ENCODE measurements around the gene NCBP2L. TPM values are rescaled to one million over a fixed set of nuclear protein-coding genes. Genes with fewer than 3 reads are reported as not detected.
A peak's percentile ranks its signal among the peaks of the same experiment; 100 is the strongest.

The NCBP2L gene
- total RNA-seq, 1 donor from 2014 or later, result not detected

- no peak for DNase-seq (ENCODE audit: low read depth in 2 of 2)
Measured at GRCh38 chrX:107752043-107752442, 25.5 kb upstream of the NCBP2L start.

- no peak for DNase-seq (ENCODE audit: low read depth in 2 of 2)
Measured at GRCh38 chrX:107752714-107753113, 24.8 kb upstream of the NCBP2L start.

GRCh38 chrX:107753187-107753586 lies 24.3 kb upstream of the NCBP2L start:
- DNase-seq (ENCODE audit: low read depth in 2 of 2), result peak in 1 of 2 donors; percentile 19

- no peak for DNase-seq (ENCODE audit: low read depth in 2 of 2)
Measured at GRCh38 chrX:107755721-107756120, 21.8 kb upstream of the NCBP2L start.

GRCh38 chrX:107758231-107758766 lies 19.2 kb upstream of the NCBP2L start:
- no peak for DNase-seq (ENCODE audit: low read depth in 2 of 2)

- no peak for DNase-seq (ENCODE audit: low read depth in 2 of 2)
Measured at GRCh38 chrX:107760304-107761077, 17.0 kb upstream of the NCBP2L start.

GRCh38 chrX:107763647-107764046 lies 13.9 kb upstream of the NCBP2L start:
- no peak for DNase-seq (ENCODE audit: low read depth in 2 of 2)

- no peak for DNase-seq (ENCODE audit: low read depth in 2 of 2)
Measured at GRCh38 chrX:107764845-107765608, 12.5 kb upstream of the NCBP2L start.

- DNase-seq (ENCODE audit: low read depth in 2 of 2), result no peak
Measured at GRCh38 chrX:107766470-107767150, 10.9 kb upstream of the NCBP2L start.

GRCh38 chrX:107768051-107768450 lies 9.5 kb upstream of the NCBP2L start:
- DNase-seq (ENCODE audit: low read depth in 2 of 2), result no peak

- no peak for DNase-seq (ENCODE audit: low read depth in 2 of 2)
Measured at GRCh38 chrX:107769581-107770317, 7.8 kb upstream of the NCBP2L start.

- no peak for DNase-seq (ENCODE audit: low read depth in 2 of 2)
Measured at GRCh38 chrX:107773206-107773605, 4.3 kb upstream of the NCBP2L start.

GRCh38 chrX:107773906-107774435 lies 3.6 kb upstream of the NCBP2L start:
- no peak for DNase-seq (ENCODE audit: low read depth in 2 of 2)

- peak in 1 of 2 donors; percentile 11 for DNase-seq (ENCODE audit: low read depth in 2 of 2)
Measured at GRCh38 chrX:107775000-107775733, 2.4 kb upstream of the NCBP2L start.

GRCh38 chrX:107775734-107776511 lies 1.6 kb upstream of the NCBP2L start, which contains the start of gene TSC22D3:
TSC22D3 (minus strand) TSS chrX:107775787; CDS start chrX:107775419, 368 bp downstream.
- DNase-seq (ENCODE audit: low read depth in 2 of 2), result peak; percentile 62 to 68

- DNase-seq (ENCODE audit: low read depth in 2 of 2), result peak; percentile 85 to 89
Measured at GRCh38 chrX:107776649-107777535, 641 bp upstream of the NCBP2L start.

- DNase-seq (ENCODE audit: low read depth in 2 of 2), result no peak
Measured at GRCh38 chrX:107780525-107780924, 3.0 kb downstream of the NCBP2L start.

GRCh38 chrX:107787827-107788226 lies 10.3 kb downstream of the NCBP2L start:
- DNase-seq (ENCODE audit: low read depth in 2 of 2), result no peak

Data from lung microvascular endothelial cell (primary cell).